GM19397 (cell line): ENCODE results near the gene PHEX.

Experiments used
- ATAC-seq: cut with Tn5 transposase; IDR thresholded peaks from one replicate; pipeline ENCODE4 v1.9.1; 2021; ENCODE audit warnings: mild to moderate bottlenecking, moderate library complexity; ENCODE audit not compliant: unreplicated experiment

The PHEX gene

GRCh38 chrX:22039541-22039940 lies 7.4 kb downstream of the PHEX start:
- ATAC-seq: no peak

GRCh38 chrX:22040184-22040583 lies 8.1 kb downstream of the PHEX start:
- ATAC-seq: no peak

- ATAC-seq: no peak
These were observed 9.9 kb downstream of the PHEX start for GRCh38 chrX:22041907-22042530.

- ATAC-seq: no peak
These were observed 11.7 kb downstream of the PHEX start for GRCh38 chrX:22043872-22044271.

GRCh38 chrX:22047468-22047867 lies 15.3 kb downstream of the PHEX start:
- no peak for ATAC-seq

GRCh38 chrX:22053481-22053880 lies 21.4 kb downstream of the PHEX start:
- ATAC-seq: no peak

GRCh38 chrX:22056235-22056634 lies 24.1 kb downstream of the PHEX start:
- ATAC-seq: no peak

GRCh38 chrX:22057667-22058066 lies 25.5 kb downstream of the PHEX start:
- ATAC-seq: no peak

GRCh38 chrX:22059775-22060174 lies 27.6 kb downstream of the PHEX start:
- ATAC-seq: no peak

GRCh38 chrX:22060415-22061280 lies 28.5 kb downstream of the PHEX start:
- no peak for ATAC-seq

- peak; percentile 81 for ATAC-seq
These were observed 31.2 kb downstream of the PHEX start for GRCh38 chrX:22063284-22063683.

GRCh38 chrX:22069586-22069985 lies 37.5 kb downstream of the PHEX start:
- ATAC-seq: no peak

- ATAC-seq: no peak
These were observed 41.8 kb downstream of the PHEX start for GRCh38 chrX:22073928-22074327.

GRCh38 chrX:22078117-22078516 lies 46.0 kb downstream of the PHEX start:
- no peak for ATAC-seq

GRCh38 chrX:22081475-22082092 lies 49.5 kb downstream of the PHEX start:
- ATAC-seq: no peak

GRCh38 chrX:22086003-22086402 lies 53.9 kb downstream of the PHEX start:
- ATAC-seq: no peak

- no peak for ATAC-seq
These were observed 55.0 kb downstream of the PHEX start for GRCh38 chrX:22087011-22087557.

- ATAC-seq: no peak
These were observed 56.2 kb downstream of the PHEX start for GRCh38 chrX:22088326-22088725.

- ATAC-seq: no peak
These were observed 58.1 kb downstream of the PHEX start for GRCh38 chrX:22090181-22090580.

- ATAC-seq: no peak
These were observed 61.4 kb downstream of the PHEX start for GRCh38 chrX:22093550-22093949.

- ATAC-seq: no peak
These were observed 63.2 kb downstream of the PHEX start for GRCh38 chrX:22095286-22095685.

GRCh38 chrX:22095856-22096255 lies 63.7 kb downstream of the PHEX start:
- no peak for ATAC-seq
